Mucosa of rectum (tissue), 2 donors: Measurements from ENCODE around the gene FAM83G.

Experiments used
- H3K27ac ChIP-seq, 2 donors: one replicate each; pipeline ENCODE4 v1.7.0; 2013; ENCODE audit warnings: inconsistent platforms in 2 of 2, low read depth in 2 of 2, low read length in 2 of 2
- H3K27me3 ChIP-seq, 2 donors: one replicate each; pipeline ENCODE4 v1.7.0; 2013; ENCODE audit warnings: low read length in 2 of 2; ENCODE audit not compliant: control insufficient read depth in 2 of 2, insufficient read depth in 2 of 2
- H3K36me3 ChIP-seq, 2 donors: one replicate each; pipeline ENCODE4 v1.7.0; 2013; ENCODE audit warnings: low read length in 2 of 2; ENCODE audit not compliant: control insufficient read depth in 2 of 2, insufficient read depth in 2 of 2
- H3K4me1 ChIP-seq, 2 donors: one replicate each; pipeline ENCODE4 v1.7.0; 2013; ENCODE audit warnings: low read length in 2 of 2, mild to moderate bottlenecking in 1 of 2; ENCODE audit not compliant: control insufficient read depth in 2 of 2, insufficient read depth in 2 of 2
- H3K4me3 ChIP-seq, 2 donors: one replicate each; pipeline ENCODE4 v1.7.0; 2013; ENCODE audit warnings: low read length in 2 of 2
- H3K9ac ChIP-seq, 2 donors: one replicate each; pipeline ENCODE4 v1.7.0; 2013; ENCODE audit warnings: low read length in 2 of 2, low read depth in 1 of 2, mild to moderate bottlenecking in 1 of 2
- H3K9me3 ChIP-seq, 2 donors: one replicate each; pipeline ENCODE4 v1.7.0; 2013; ENCODE audit warnings: low read length in 2 of 2; ENCODE audit not compliant: control insufficient read depth in 2 of 2
- donor health status: healthy.
- donor health status: Normal muscosa, but diverticular disease.

Gene FAM83G

GRCh38 chr17:18987862-18988545 lies 16.6 kb downstream of the FAM83G start:
- Histone ChIP-seq H3K27me3 (no peaks in the 10 kb centered on the region), H3K36me3 (peaks cover 14 to 18% of the 10 kb centered on the region in 2 donors), H3K9me3 (no peaks in the 10 kb centered on the region), H3K4me1 (peaks cover 9 to 37% of the 10 kb centered on the region in 2 donors), H3K9ac (peak overlapping the region in 1 of 2 donors; percentile 44), H3K4me3 (peak overlapping the region in 1 of 2 donors; percentile 36), H3K27ac (peak overlapping the region; percentile 70 to 81)

- no peak overlapping the region for H3K27ac ChIP-seq
- H3K36me3 ChIP-seq = peaks cover 14 to 18% of the 10 kb centered on the region in 2 donors
- H3K27me3 ChIP-seq = no peaks in the 10 kb centered on the region
- no peaks in the 10 kb centered on the region for H3K9me3 ChIP-seq
- no peak overlapping the region for H3K4me3 ChIP-seq
- H3K9ac ChIP-seq = no peak overlapping the region
- H3K4me1 ChIP-seq = peaks cover 16 to 41% of the 10 kb centered on the region in 2 donors
Measured at GRCh38 chr17:18987230-18987610, 17.3 kb downstream of the FAM83G start.

DNA sequence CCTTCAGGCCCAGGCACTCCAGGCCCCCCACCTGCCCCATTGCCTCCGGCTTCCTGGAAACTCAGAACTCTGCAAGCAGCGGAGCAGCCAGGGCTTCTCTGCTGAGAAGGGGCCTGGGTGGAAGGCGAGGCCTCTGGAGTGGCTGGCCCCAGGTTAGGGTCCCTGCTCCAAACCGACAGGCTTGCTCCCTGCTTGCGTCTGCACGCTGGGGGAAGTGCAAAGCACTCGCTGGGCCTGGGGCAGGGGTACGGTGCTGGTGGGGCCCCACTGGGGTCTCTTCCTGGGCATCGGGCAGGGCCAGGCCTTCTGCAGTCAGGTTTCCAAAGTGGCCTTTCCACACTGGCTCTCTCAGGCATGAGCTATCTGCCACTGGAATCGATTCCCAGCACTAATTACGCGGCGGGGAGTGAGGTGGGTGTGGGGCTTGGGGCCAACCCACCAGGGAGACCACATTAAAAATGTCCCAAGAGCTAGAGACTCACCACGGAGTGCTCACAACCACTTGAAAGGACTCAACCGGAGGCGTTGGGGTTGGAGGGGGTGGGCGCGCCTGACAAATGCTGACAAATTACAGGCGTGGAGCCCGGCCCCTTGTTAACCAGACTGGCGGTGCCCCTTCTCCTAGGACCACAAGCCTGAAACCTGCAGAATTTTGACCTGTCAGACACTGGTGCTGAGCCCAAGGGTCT lies 17.9 kb downstream of the FAM83G start:
- Histone ChIP-seq H3K4me3 (no peak overlapping the region), H3K36me3 (peaks cover 14 to 17% of the 10 kb centered on the region in 2 donors), H3K9ac (no peak overlapping the region), H3K9me3 (no peaks in the 10 kb centered on the region), H3K27ac (no peak overlapping the region), H3K4me1 (peaks cover 21 to 46% of the 10 kb centered on the region in 2 donors), H3K27me3 (no peaks in the 10 kb centered on the region)

- H3K9ac ChIP-seq = peak overlapping the region in 1 of 2 donors; percentile 27
- no peak overlapping the region for H3K4me3 ChIP-seq
- H3K27ac ChIP-seq = peak overlapping the region; percentile 32 to 46
- H3K36me3 ChIP-seq = peaks cover 14 to 15% of the 10 kb centered on the region in 2 donors
- H3K9me3 ChIP-seq = no peaks in the 10 kb centered on the region
- peaks cover 31 to 58% of the 10 kb centered on the region in 2 donors for H3K4me1 ChIP-seq
- no peaks in the 10 kb centered on the region for H3K27me3 ChIP-seq
Measured at GRCh38 chr17:18985475-18985874, 19.1 kb downstream of the FAM83G start.

- no peak overlapping the region for H3K9ac ChIP-seq
- H3K36me3 ChIP-seq = peaks cover 20 to 22% of the 10 kb centered on the region in 2 donors
- no peak overlapping the region for H3K27ac ChIP-seq
- H3K27me3 ChIP-seq = no peaks in the 10 kb centered on the region
- H3K4me3 ChIP-seq = no peak overlapping the region
- H3K9me3 ChIP-seq = no peaks in the 10 kb centered on the region
- H3K4me1 ChIP-seq = peaks cover 34 to 64% of the 10 kb centered on the region in 2 donors
Measured at GRCh38 chr17:18984273-18985114, 20.1 kb downstream of the FAM83G start.

GRCh38 chr17:18981642-18982424 lies 22.7 kb downstream of the FAM83G start:
- Histone ChIP-seq H3K9ac (peak overlapping the region; percentile 72 to 75), H3K4me1 (peaks cover 27 to 54% of the 10 kb centered on the region in 2 donors), H3K27me3 (no peaks in the 10 kb centered on the region)

GRCh38 chr17:18981335-18981641 lies 23.3 kb downstream of the FAM83G start:
- H3K9me3 ChIP-seq = no peaks in the 10 kb centered on the region
- peaks cover 30 to 60% of the 10 kb centered on the region in 2 donors for H3K4me1 ChIP-seq
- peak overlapping the region; percentile 72 to 75 for H3K9ac ChIP-seq
- peaks cover 32 to 41% of the 10 kb centered on the region in 2 donors for H3K36me3 ChIP-seq
- peak overlapping the region in 1 of 2 donors; percentile 18 for H3K4me3 ChIP-seq
- no peaks in the 10 kb centered on the region for H3K27me3 ChIP-seq
- peak overlapping the region; percentile 95 for H3K27ac ChIP-seq

More at GRCh38 chr17:18981642-18982424, 22.7 kb downstream of the FAM83G start:
- H3K4me3 ChIP-seq = no peak overlapping the region
- H3K27ac ChIP-seq = peak overlapping the region; percentile 95
- H3K9me3 ChIP-seq = no peaks in the 10 kb centered on the region
- peaks cover 27 to 38% of the 10 kb centered on the region in 2 donors for H3K36me3 ChIP-seq

- peaks cover 33 to 60% of the 10 kb centered on the region in 2 donors for H3K4me1 ChIP-seq
- H3K9me3 ChIP-seq = no peaks in the 10 kb centered on the region
- H3K4me3 ChIP-seq = peak overlapping the region in 1 of 2 donors; percentile 18
- no peaks in the 10 kb centered on the region for H3K27me3 ChIP-seq
- H3K27ac ChIP-seq = peak overlapping the region; percentile 95
- peaks cover 33 to 38% of the 10 kb centered on the region in 2 donors for H3K36me3 ChIP-seq
- peak overlapping the region; percentile 72 to 75 for H3K9ac ChIP-seq
Measured at GRCh38 chr17:18980682-18981334, 23.8 kb downstream of the FAM83G start.

DNA sequence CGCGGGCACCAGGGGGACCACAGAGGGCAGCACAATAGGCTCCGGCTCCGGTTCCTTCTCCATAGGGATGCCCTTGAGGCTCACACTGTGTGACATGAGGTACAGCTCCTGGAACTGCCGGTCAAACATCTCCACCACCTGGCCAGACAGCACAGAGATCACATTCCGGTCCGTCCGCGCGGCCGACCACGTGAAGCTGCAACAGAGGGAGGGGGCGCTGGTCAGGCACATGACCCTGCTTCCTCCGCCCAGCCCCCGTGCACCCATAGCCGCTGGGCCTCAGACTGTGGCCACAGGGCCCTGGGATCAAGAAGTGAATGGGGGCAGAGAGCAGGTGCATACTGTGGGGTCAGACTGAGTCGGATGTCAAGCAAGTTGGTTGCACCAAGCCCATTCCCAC lies 25.9 kb downstream of the FAM83G start:
- H3K4me1 ChIP-seq = peaks cover 40 to 62% of the 10 kb centered on the region in 2 donors
- no peak overlapping the region for H3K27ac ChIP-seq
- no peak overlapping the region for H3K9ac ChIP-seq
- H3K27me3 ChIP-seq = no peaks in the 10 kb centered on the region
- no peak overlapping the region for H3K4me3 ChIP-seq
- H3K9me3 ChIP-seq = no peaks in the 10 kb centered on the region
- peaks cover 31 to 32% of the 10 kb centered on the region in 2 donors for H3K36me3 ChIP-seq
